ENCODE data around the gene PDE9A.
"Not testable (repeated sequence)": the region's sequence is repeated elsewhere in the genome, so short reads cannot be mapped to it uniquely, and the experiment has no call there.

The PDE9A gene

DNA sequence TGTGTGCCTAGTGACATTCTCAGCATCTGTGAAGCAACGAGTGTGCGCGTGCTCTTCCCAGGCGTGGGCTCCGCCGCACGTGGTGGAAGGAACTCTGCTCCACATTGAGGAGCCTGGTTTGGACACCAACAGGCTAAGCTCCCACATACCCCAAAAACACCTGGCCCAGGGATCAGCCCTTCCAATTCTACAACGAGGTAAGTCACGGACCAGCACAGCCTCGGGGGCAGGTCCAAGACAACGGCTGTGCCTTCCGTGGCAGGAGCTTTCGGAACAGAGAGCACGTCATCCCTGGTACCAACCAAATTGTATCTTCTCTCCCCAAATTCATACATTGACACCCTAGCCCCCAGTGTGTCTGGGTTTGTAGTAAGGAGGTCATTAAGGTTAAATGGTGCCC is 27.2 kb upstream of the PDE9A start:
- DNase-seq: no peak

DNA sequence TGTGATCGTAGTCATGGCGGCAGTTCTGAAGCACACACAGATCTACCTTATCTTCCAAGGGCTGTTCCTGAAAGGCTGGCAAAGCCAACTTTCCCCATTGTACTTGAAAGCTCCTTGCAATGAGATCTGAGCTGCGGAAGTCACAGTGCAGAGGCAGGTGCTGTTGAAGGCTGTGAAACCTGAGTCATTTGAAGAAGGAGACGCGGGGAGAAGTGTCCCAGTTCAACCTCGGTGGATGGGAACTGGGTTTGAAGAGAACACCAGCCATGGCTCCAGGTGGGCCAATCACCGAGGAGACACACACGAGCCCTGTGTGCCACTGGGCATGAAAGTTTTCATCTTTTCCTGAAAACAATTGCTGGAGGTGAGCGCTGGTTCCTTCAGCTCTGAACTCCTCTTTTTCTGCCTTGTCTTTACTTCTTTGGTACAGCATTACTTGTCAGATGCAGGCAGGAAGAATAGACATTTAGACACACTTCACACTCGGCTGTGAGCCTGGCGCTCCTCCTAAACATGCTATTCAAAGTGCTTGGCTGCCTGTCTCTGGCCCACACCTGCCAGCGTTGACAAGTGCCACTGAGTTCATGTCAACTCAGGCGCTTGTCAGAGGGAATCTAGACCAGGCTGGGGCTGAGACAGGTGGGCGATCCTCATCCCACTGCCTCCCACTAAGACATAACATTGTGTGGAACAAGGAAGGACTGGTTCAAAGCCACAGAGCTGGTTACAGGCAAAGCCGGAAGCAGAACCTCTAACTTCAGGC is 25.7 kb upstream of the PDE9A start:
- DNase-seq: no peak

DNA sequence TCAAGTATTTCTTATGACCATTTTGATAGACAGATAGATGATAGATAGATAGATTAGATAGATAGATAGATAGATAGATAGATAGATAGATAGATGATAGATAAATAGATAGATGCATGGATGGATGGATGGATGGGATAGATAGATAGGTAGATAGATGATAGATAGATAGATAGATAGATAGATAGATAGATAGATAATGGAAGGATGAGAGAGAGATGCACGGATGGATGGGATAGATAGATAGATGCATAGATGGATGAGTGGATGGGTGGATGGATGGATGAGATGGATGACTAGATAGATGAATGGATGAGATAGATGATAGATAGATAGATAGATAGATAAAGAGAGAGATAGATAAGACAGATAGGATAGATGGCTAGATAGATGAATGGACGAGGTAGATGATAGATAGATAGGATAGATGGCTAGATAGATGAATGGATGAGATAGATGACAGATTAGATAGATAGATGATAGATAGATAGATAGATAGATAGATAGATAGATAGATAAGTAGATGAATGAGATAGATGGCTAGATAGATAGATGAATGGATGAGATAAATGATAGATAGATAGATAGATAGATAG is 24.9 kb upstream of the PDE9A start:
- not testable (repeated sequence) for DNase-seq

DNA sequence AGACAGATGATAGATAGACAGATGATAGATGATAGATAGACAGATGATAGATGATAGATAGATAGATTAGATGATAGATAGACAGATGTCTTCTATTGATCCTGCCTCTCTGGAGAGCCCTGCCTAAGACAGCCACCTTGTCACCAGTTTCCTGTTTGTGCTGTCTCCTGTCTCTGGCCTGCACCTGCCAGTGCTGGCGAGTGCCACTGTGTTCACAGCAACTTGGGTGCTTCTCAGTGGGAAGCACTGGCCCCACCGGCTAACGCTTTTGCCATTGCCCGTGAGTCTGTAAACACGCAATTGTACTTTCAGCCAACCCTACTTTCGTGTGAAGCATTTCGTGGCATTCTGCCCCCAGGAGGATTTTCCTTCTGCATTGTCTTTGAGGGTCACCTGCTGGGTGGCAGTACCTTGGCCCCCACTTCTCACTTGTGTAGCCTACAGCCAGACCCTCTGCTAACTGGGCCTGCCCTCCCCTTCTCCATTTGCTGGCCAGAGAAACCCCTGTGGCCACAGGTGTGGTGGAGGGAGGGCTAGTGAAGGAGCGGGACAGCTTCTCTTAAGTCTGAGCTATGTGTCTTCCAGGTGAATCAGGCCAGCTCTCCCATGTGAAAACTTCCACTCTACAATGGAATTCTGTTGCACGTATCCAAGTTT is 23.4 kb upstream of the PDE9A start:
- DNase-seq: no peak

DNA sequence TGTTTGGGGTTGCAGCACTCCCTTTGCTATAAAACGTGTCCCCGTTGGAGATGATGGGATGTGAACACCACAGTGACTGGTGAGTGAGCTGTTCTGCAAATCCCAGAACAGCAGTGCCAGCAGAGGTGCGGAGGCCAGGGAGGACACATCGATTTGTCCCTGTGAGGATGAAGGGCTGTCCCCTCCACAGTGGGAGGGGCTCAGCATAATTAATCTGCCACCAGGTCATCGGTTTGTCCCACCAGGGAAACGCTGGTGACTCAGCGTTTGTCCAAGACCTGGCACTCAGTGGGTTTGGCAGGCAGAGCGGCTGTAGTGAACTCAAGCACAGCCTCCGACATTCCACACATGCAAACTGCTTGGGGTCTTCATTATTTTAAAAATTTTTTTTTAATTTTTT is 22.8 kb upstream of the PDE9A start:
- DNase-seq: no peak

DNA sequence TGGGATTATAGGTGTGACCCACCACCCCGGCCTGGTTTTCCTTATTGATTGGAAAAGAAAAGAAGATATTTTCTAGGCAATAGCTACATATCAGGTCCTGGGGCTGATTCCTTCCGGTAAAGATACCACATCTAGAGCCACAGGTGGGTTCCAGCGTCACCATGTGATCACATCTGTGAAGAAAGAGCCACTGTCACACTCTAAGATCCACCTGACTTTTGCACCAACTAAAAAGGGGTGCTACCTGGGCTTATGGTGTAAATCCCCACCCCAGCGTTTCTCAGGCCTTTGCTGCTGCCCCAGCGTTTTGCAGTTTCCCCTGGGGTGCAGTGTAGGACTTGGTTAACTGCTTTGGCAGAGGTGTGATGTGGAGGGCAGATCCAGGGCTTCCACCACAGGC is 22.3 kb upstream of the PDE9A start:
- no peak for DNase-seq

DNA sequence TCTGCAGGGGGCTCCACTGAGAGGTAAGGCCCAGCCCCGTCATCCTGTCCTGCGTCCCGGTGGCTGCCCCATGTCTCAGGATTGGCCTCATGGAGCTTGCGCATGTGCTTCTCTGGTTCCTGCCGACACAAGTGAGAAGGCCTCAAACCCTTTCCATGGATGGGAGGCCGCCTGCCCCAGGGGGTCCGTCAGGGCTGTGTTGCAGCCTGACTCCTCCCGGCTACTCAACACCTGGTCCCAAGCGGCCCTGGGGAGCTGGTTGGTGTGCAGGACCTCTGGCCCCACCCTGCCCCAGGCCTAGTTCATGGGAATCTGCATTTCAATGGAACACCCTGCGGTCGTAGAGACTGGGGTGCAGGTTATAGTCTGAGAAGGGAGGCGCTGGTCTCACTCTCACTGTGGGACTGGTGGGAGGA is 21.1 kb upstream of the PDE9A start:
- no peak for DNase-seq

DNA sequence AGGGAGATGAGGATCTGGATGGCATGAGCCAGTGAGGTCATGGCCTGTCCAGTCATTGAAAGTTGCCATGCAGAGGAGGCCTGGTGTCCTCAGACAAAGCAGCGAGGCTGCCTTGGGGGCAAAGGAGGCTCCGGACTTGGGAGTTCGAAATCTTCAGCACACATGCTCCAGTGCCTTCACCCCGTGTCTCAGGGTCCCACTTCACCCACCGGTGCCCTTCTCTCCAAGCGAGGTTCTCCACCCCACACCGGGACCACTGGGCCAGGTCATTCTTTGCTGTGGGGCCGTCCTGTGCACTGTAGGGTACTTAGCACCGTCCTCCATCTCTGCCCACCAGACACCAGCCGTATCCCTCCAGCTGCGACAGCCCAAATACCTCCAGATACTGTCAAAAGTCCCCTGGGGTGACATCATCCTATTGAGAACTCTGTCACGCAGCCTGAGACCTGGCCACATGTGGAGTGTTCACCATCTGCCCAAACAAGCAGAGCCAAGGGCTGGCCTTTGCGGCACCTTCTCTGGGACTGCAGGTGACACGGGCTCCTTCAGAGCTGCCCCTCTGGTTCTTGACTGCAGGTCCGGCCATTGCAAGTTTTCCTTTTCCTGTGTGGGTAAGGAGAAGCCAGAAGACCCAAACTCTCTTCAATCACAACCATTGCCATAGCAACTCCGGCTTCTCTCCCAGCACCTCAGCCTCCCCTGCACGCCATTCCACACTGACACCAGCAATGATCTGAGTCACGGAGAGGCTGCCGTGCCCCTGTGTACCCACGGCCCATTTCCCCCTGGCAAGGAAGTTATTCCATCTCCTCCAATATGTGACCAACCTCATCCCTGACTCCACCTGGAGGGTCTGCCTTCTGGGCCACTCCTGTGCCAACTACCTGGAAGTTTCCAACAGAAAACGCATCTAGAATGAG is 20.4 kb upstream of the PDE9A start:
- no peak for DNase-seq

DNA sequence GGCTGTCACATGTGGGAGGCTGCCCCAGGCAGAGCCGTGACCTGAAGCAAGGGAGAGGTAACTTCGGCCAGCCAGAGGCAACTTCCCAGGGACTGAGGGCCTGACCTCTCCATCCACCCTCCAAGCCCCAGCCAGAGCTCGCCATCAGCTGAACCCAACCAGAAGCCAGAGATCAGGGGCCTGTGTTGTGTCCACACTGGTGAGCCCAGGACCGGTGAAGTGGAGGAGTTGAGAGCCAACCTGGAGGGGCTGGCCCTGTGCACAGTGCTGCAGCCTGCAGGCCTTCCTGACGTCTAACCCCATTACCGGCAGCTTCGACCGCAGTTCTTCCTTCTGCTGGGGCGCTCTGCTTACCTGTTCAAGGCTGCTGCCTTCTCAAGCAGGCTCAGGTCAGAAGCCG is 19.6 kb upstream of the PDE9A start:
- DNase-seq: no peak

DNA sequence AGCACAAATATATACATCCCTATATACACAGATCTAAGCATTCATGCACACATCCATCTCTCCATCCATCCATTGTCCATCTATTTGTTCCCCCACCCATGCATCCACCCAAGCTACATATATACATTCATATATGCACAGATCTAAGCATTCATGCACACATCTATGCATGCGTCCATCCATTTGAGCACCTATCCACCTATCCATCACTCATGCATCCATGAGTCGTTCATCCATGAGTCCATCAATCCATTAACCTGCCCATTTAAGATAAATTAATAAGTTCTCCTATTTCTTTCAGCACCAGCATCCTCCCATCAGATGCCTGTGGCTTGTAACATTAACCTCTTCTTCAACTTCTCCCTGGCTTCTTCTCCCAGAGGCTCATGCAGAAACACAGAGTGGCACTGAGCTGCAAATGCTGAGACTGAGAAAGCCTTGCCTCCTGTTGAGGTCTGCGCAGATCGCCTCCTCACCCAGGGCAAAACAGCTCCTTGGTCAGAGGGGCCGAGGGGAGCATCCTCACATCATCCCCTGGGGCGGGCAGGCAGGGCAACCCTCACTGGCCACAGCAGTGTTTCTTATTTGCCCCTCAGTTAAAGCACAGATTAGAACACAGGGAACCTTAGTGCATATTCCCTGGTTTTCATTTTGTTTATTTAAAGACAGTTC is 17.4 kb upstream of the PDE9A start:
- DNase-seq: no peak

DNA sequence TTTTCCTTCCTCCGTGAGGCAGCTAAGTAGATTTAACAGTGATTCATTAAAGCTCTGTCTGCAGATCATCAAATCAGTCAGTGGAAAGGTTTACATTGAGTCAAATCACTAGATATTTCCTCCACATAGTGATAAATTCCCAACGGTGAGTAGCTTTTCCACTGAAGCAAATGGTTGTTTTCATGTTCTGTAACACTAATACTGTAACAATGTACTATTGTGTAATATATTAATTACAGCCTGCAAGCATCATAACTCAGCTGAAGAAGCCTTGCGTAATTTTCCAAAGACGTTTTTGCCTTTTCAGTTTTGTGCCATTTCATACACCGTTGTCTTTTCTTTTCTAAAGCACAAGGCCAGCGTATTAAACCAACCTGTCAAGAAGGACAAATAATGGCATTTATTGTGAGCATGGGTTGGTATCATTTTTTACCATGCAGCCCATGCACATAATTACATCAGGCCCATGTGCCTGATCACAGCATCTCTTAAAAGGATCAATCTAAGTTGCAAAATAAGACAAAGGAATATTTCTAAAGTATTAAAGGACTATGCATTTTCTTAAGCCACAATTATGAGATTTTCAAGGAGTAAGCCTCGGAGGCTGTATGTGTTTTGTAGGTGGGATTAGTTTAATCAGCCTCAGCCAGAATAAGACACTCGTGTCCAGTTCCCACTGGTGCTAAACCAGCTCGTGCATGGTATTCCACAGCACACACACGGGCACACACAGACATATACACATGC is 16.7 kb upstream of the PDE9A start:
- no peak for DNase-seq

DNA sequence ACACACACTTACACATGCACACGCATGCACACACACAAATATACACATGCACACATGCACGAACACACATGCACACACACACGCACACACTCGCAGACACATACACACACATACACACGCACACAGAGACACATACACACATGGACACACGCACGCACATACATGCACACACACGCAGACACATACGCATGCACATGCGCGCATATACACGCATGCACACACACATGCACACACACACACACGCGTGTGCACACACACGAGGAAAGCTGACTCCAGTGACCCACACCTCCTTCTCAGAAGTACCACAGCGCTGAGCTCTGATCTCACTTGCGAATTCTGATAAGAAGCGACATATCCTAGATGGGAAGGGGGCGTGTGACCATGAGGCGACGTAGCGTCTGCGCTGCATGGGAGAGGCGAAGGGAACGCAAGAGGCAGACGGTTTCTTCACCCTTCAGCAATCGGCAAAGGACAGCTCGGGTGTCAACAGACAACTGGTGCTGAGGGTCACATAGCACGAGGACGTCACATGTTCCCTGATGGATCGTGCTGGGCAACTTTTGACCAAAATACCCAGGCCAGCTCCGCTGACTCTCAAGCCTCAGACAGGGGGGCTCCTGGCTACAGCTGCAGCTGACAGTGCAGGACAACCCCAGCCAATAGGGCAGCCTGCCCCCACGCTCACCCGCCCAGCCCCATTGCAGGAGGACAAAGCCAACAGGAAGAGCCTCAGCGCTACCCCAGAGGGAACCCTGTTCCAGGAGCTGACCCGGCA is 16.0 kb upstream of the PDE9A start:
- no peak for DNase-seq

DNA sequence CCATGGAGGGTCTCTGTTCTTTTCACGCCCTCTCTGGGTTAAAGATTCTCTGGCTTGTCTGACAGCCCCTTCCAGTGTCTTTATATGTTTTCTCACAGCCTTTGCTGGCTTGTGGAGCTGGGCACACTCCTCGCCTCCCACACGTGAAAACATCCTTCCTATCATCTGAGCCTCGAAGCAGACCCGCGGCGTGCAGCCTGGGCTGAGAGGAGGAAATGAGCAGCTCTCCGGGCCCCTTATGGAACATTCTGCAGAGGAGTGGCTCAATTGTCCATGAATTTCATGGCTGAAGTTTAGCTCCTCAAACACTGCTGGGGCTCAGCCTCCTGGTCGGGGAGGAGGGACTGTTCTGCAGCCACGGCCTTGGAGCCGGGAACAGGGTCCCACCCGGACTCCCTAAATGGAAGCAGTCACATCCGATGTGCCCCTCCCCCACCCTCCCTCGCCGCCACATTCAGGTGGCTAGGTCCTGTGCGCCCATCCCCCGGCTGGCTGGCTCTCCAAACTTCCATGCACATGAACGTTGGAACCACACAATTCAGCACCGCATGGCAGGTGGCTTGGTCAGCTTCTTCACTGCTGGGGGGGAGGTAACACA is 15.1 kb upstream of the PDE9A start:
- DNase-seq: no peak

DNA sequence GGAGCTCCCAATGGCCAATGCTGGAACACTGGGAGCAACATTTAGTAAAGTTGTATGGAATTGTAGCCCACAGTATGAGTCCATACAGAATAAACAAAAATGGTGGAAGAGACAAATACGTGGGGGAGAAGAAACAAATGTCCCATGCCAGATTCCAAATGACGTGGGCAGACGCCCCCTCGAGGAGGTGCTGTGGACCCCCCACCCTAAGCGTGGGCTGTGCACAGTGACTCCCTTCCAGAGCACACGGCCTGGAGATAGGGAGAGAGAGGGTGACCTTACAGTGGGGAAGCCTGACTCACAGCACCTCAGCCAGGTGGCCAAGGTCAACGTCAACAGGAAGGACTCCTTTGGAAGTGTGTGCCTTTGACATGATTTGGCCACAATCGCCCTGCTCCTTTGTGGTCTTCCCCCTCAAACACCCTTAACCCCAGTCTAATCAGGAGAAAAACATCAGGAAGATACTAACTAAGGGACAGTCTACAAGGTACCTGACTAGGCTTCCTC is 13.7 kb upstream of the PDE9A start:
- DNase-seq: no peak

DNA sequence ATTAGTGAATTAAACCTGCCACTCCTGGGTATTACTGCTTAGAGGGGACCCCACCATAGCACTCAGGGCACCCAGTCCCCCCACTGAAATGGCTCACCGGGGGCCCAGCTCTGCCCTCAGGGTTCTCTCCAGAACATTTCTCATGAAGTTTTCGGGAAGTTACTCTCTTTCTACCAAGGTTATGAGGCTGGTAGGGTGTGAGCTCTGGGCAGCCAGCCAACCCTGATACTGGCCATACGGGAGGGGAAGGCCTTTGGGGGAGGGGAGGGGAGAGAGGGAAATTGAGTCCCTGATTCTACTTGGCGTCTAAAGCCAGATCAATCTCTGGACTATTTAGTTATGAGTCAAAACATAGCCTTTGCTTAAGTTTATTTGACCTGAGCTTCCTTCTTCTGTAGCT is 12.9 kb upstream of the PDE9A start:
- no peak for DNase-seq

DNA sequence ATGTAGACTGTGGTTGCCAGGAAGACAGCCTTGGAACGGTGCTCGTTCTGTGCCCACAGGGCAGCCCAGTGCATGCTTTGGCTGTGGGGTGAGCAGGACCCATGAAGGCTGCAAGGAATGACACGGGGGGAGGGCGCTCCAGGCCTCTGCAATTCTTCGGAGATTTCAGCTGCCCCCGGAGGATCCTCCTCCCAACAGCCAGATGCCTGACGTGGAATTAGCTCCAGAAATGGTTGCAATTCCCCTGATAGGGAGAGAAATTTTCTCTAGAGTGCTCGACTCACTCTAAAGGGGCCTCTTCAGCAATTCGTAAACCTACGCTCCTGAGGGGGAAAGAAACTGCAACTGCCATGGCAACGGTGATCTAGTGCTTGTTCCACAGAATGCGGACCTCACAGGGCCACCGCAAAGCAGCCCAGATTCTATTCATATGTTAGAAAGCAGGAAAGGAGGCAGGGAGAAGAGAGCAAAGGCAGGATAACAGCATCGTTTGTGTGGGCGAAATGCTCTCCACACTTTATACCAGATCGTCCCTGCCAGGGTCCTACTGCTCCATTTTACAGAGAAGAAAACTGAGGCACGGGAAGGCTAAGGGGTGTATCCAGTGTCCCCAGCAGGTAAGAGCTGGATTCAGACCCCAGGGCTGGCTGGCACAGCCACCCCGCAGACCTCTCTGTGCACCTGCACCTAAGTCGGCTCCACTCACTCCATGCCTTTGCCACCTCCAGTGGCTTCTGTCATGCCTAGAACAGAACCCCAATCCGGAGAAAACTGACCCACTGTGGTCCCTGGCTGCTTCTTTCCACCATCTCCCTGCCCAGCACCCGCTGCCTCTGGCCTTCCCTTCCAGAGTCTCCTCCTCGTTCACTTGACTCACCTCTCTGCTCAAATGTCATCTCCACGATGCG is 11.9 kb upstream of the PDE9A start:
- DNase-seq: no peak

DNA sequence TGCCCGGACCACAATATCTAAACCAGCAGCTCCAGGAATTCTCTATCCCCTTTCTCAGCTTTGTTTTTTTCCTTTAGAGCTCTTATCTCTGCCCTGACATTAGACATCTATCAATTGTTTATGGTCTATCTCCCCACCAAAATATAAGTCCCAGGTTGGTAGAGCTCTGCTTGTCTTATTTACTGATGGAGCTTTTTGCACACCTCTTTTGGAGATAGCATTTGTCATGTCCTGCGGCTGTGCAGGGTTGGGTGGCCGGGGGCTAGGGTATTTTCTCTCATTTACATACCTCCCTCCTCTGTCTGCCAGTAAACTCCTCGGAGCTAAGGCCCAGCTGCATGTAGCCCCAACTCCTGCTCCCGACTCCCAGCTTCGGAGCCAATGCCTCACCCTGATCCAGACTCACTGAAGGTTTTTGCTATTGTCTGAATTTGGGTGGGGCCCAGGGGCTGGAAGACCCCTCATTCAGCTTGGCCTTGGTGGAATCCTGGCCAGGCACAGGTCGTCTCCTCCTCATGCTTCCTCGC is 11.1 kb upstream of the PDE9A start:
- DNase-seq: no peak

DNA sequence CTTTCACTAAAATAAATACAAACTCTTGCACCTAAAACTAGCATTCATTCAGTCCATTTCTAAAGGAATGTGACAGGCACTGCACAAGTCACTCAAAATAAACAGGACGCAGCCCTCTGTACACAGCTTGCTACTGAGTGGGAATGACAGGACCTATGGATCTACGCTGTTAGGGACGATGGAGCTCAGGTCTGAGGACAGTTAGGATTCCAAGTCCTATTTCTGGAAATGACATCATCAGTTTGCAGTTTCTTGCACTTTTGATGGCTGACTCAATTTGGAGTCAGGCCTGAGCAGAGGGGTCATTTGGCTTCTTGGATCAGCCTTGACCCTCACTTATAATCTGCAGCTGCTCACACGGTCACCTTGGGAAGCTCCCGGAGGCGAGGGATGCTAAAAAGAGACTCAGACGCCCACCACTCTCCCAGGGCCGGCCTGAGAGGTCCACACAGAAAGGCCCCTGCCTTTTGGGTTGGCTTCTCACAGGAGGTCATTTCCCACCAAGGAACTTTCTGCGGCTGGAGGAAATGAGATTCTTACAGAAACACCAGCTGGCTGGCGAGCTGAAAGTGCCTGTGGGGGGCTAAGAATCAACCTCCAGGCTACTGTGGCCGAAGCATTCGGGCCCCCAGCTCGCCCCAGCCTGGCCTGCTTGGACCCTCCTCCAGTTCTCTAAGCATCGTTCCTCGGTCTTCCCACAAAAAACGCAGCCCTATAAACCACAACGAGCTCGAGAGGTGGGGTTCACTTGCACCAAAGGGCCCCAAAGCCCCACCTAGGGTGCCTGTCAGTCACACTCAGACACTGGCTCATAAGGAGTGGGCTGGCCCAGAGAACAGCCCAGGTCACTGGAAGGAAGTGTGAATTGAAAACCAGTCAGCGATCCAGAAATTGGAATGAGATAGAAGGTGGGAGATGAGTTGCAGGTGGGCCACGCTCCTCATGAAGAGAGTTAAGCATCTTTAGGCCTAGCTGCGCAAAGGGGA is 8.9 kb upstream of the PDE9A start:
- no peak for DNase-seq
